Lower lobe of right lung (tissue), 2 donors: ENCODE data around the gene TM4SF5. TPM values are rescaled to one million over a fixed set of nuclear protein-coding genes. Genes with fewer than 3 reads are reported as not detected.
A peak's percentile ranks its signal among the peaks of the same experiment; 100 is the strongest.

Experiments used
- ATAC-seq, 2 donors: fragments of 200-7000 bp; cut with Tn5 transposase; one replicate each; pipeline ENCODE4 v1.9.1; 2020 to 2022; ENCODE audit warnings: mild to moderate bottlenecking in 2 of 2, moderate library complexity in 2 of 2
- DNase-seq: peaks from one replicate; pipeline ENCODE4 v3.0.0-alpha.2; 2020
- H3K27ac ChIP-seq: fragments of 200-600 bp; one replicate; pipeline ENCODE4 v1.8.0; 2022
- H3K27me3 ChIP-seq: fragments of 200-600 bp; one replicate; pipeline ENCODE4 v1.8.0; 2022; ENCODE audit warnings: low read depth
- H3K36me3 ChIP-seq: fragments of 200-600 bp; one replicate; pipeline ENCODE4 v1.8.0; 2022; ENCODE audit warnings: mild to moderate bottlenecking
- H3K4me1 ChIP-seq: fragments of 200-600 bp; one replicate; pipeline ENCODE4 v1.8.0; 2022
- H3K4me3 ChIP-seq: fragments of 200-600 bp; one replicate; pipeline ENCODE4 v1.8.0; 2022; ENCODE audit warnings: mild to moderate bottlenecking
- H3K9me3 ChIP-seq: fragments of 200-600 bp; one replicate; pipeline ENCODE4 v1.8.0; 2022
- CTCF ChIP-seq: fragments of 200-600 bp; IDR thresholded peaks from one replicate; pipeline ENCODE4 v1.8.0; 2022; ENCODE audit warnings: antibody characterized with exemption, mild to moderate bottlenecking
- intact Hi-C: fragments of 100-400 bp; cut with DNase I; formaldehyde crosslinking; loops from one replicate; pipeline ENCODE4 v1.11.0; 2022
- total RNA-seq: library from RNA; stranded (reverse); fragmentation: NEBNext Ultra II Directional; extraction: Animal tissue kit (Norgen Biotek cat#: 25700); gene quantifications from one replicate; pipeline ENCODE4 v1.2.1, GENCODE V29; 2021
- donor health status: DM: no; HTN: yes; CAD: no; lungs with severe emphysema.

TM4SF5 gene
- total RNA-seq, 1 donor from 2014 or later, result not detected

GRCh38 chr17:4777969-4778760 is 6.5 kb downstream of the TM4SF5 start:
- intact Hi-C loops, result no loop called here
- Histone ChIP-seq H3K9me3 (no peaks in the 10 kb centered on the region), H3K27me3 (peaks cover 36% of the 10 kb centered on the region), H3K36me3 (no peaks in the 10 kb centered on the region), H3K4me3 (no peak overlapping the region), H3K27ac (no peak overlapping the region), H3K4me1 (no peaks in the 10 kb centered on the region)
- ATAC-seq, result no peak
- DNase-seq, result no peak
- no peak for TF ChIP-seq CTCF

- H3K27me3 ChIP-seq, result peaks cover 57% of the 10 kb centered on the region
- TF ChIP-seq CTCF, result no peak
- no peaks in the 10 kb centered on the region for H3K36me3 ChIP-seq
- DNase-seq, result no peak
- no peaks in the 10 kb centered on the region for H3K9me3 ChIP-seq
- intact Hi-C loops, result loop anchor here (10.0 kb wide), 1 partner anchor 46 kb away; the partner anchor contains the start of genes CXCL16, MED11 and ZMYND15
- H3K4me3 ChIP-seq, result no peak overlapping the region
- H3K4me1 ChIP-seq, result peaks cover 5% of the 10 kb centered on the region
- no peak for ATAC-seq
- no peak overlapping the region for H3K27ac ChIP-seq
These were observed 8.8 kb downstream of the TM4SF5 start for GRCh38 chr17:4780325-4780955.

GRCh38 chr17:4782652-4783051 is 11.0 kb downstream of the TM4SF5 start:
- Histone ChIP-seq H3K36me3 (no peaks in the 10 kb centered on the region), H3K4me3 (no peak overlapping the region), H3K27me3 (peaks cover 64% of the 10 kb centered on the region), H3K4me1 (peaks cover 23% of the 10 kb centered on the region), H3K9me3 (no peaks in the 10 kb centered on the region), H3K27ac (no peak overlapping the region)
- peak; percentile 23 for TF ChIP-seq CTCF
- ATAC-seq (peak; percentile 39 to 55), DNase-seq (peak; percentile 76)
- intact Hi-C loops, result loop anchor here (10.0 kb wide), 1 partner anchor 48 kb away; the partner anchor contains the start of genes CXCL16, MED11 and ZMYND15

- no peaks in the 10 kb centered on the region for H3K9me3 ChIP-seq
- no peak for TF ChIP-seq CTCF
- no peak for DNase-seq
- H3K36me3 ChIP-seq, result no peaks in the 10 kb centered on the region
- intact Hi-C loops, result loop anchor here (10.0 kb wide), 1 partner anchor 51 kb away; the partner anchor contains the start of genes CXCL16, MED11 and ZMYND15
- no peak overlapping the region for H3K27ac ChIP-seq
- ATAC-seq, result no peak
- H3K27me3 ChIP-seq, result peaks cover 48% of the 10 kb centered on the region
- peak overlapping the region; percentile 34 for H3K4me3 ChIP-seq
- peaks cover 33% of the 10 kb centered on the region for H3K4me1 ChIP-seq
These were observed 13.8 kb downstream of the TM4SF5 start for GRCh38 chr17:4785311-4786105.

- H3K4me3 ChIP-seq, result peak within 1 kb of the TSS; percentile 34
- H3K9me3 ChIP-seq, result no peaks in the 10 kb centered on the region
- no peak within 1 kb of the TSS for H3K27ac ChIP-seq
- intact Hi-C loops, result loop anchor here (10.0 kb wide), 1 partner anchor 51 kb away; the partner anchor contains the start of genes CXCL16, MED11 and ZMYND15
- no peaks in the 10 kb centered on the region for H3K36me3 ChIP-seq
- TF ChIP-seq CTCF, result no peak
- no peak for DNase-seq
- peaks cover 33% of the 10 kb centered on the region for H3K4me1 ChIP-seq
- peaks cover 44% of the 10 kb centered on the region for H3K27me3 ChIP-seq
- no peak for ATAC-seq
These were observed 14.4 kb downstream of the TM4SF5 start, which contains the start of gene VMO1 for GRCh38 chr17:4786106-4786511. Gene VMO1, minus strand, starts transcription at chr17:4786364. Its CDS starts 12 bp downstream, at chr17:4786352.
